Heart left ventricle (tissue), 16 donors: ENCODE measurements around the gene TDRD1. TPM values are rescaled to one million over a fixed set of nuclear protein-coding genes. Genes with fewer than 3 reads are reported as not detected.
A peak's percentile ranks its signal among the peaks of the same experiment; 100 is the strongest.

ENCODE experiments used
- ATAC-seq, 4 donors: fragments of 200-7000 bp; cut with Tn5 transposase; one replicate each; pipeline ENCODE4 v1.9.1; 2020 to 2022; ENCODE audit warnings: moderate library complexity in 4 of 4, mild to moderate bottlenecking in 3 of 4, moderate number of reproducible peaks in 1 of 4
- DNase-seq, 5 donors: peaks; one replicate each; pipeline ENCODE4 v3.0.0-alpha.2; 2020
- H3K27ac ChIP-seq, 12 donors: fragments of 200-600 bp; sonication (generic) in 4 of 12; one replicate each; pipeline versions ENCODE4 v1.5.0 to v1.8.0; 2016 to 2022; ENCODE audit warnings: mild to moderate bottlenecking in 2 of 12
- H3K27me3 ChIP-seq, 9 donors: fragments of 200-600 bp; sonication (generic) in 2 of 9; one replicate each; pipeline versions ENCODE4 v1.5.1 to v1.8.0; 2016 to 2022; ENCODE audit warnings: mild to moderate bottlenecking in 3 of 9
- H3K36me3 ChIP-seq, 9 donors: fragments of 200-600 bp; sonication (generic) in 2 of 9; one replicate each; pipeline versions ENCODE4 v1.5.0 to v1.8.0; 2018 to 2022; ENCODE audit warnings: mild to moderate bottlenecking in 2 of 9
- H3K4me1 ChIP-seq, 12 donors: fragments of 200-600 bp; sonication (generic) in 4 of 12; one replicate each; pipeline versions ENCODE4 v1.5.0 to v1.8.0; 2016 to 2022; ENCODE audit warnings: mild to moderate bottlenecking in 3 of 12
- H3K4me3 ChIP-seq, 12 donors: fragments of 200-600 bp; sonication (generic) in 4 of 12; one replicate each; pipeline versions ENCODE4 v1.5.0 to v1.8.0; 2017 to 2022; ENCODE audit warnings: mild to moderate bottlenecking in 9 of 12, moderate library complexity in 4 of 12
- H3K9me3 ChIP-seq, 12 donors: fragments of 200-600 bp; sonication (generic) in 4 of 12; one replicate each; pipeline versions ENCODE4 v1.5.0 to v1.8.0; 2016 to 2022; ENCODE audit warnings: mild to moderate bottlenecking in 1 of 12
- POLR2A ChIP-seq, 2 donors: fragments of 450-650 bp; IDR thresholded peaks; one replicate each; pipeline ENCODE4 v1.6.1; 2017; ENCODE audit warnings: antibody characterized with exemption in 2 of 2, mild to moderate bottlenecking in 2 of 2, moderate library complexity in 2 of 2
- WGBS, 4 donors: extraction: QIAGEN DNeasy Blood & Tissue Kit in 2 of 4; methylation state at CpG; one replicate each; pipeline versions ENCODE4 v1.1.5 to v1.1.7; 2013 to 2018; 5-methylcytosine and 5-hydroxymethylcytosine counted together
- intact Hi-C, 10 donors: fragments of 100-400 bp; cut with DNase I; formaldehyde crosslinking; loops; one replicate each; pipeline versions ENCODE4 v1.11.1 to v1.14.2; 2022
- polyA plus RNA-seq, 2 donors: library from polyadenylated mRNA; stranded (reverse); fragments of 200-250 nt; gene quantifications; one replicate each; pipeline ENCODE4 v1.2.3, GENCODE V29; 2013
- total RNA-seq, 9 donors: library from RNA; depleted of rRNA in 2 of 9; stranded (reverse); fragments of >200 nt in 2 of 9; fragmentation: NEBNext Ultra II Directional in 3 of 9; extraction: Animal tissue kit (Norgen Biotek cat#: 25700) in 3 of 9; gene quantifications; one replicate each; pipeline versions ENCODE4 v1.1.0 to v1.2.4, GENCODE V29; 2016 to 2023
- TF ChIP-seq, protein P1 (sequence below), 12 donors: fragments of 200-600 bp; sonication (generic) in 4 of 12; IDR thresholded peaks; one replicate each; pipeline versions ENCODE4 v1.5.0 to v1.8.0; 2018 to 2022; ENCODE audit warnings: antibody characterized with exemption in 12 of 12, mild to moderate bottlenecking in 5 of 12
- donor health status: ischemic (EF 13 %, LVEDD 7.1; RV severe dilation, severe dysfunction).
- donor health status: healthy with polysubstance abuse.
- donor health status: DM: no; HTN: yes; CAD: no.
- donor health status: DM: no; HTN: no; CAD: no.
- donor health status: ischemic (EF 25% LVEDD 6.9; RV normal size, moderate dysfunction).
- donor health status: ischemic (EF 25% LVEDD 5.7; RV mildly dilated, moderate dysfunction).
- donor health status: healthy.
- donor health status: DM: yes; HTN: yes; CAD: no.
- donor health status: ischemic (EF 35%, LVEDD 5.7; RV mildly dilated, moderate dysfunction).
- donor health status: nonischemic (EF 11% LVEDD 7.7; RV severe dilation, severe dysfunction).
- donor health status: DM: yes; HTN: yes; CAD: no.
- donor health status: PGD.
- donor health status: ischemic (EF 29% LVEDD 5.4; RV normal size, mild dysfunction).
- donor health status: nonischemic (EF 23%, LVEDD 6.1; RV moderate dilation, normal function).

The TDRD1 gene
- total and polyA plus RNA-seq, 11 donors: 0.08 to 3.8 (median 1.8) TPM

DNA sequence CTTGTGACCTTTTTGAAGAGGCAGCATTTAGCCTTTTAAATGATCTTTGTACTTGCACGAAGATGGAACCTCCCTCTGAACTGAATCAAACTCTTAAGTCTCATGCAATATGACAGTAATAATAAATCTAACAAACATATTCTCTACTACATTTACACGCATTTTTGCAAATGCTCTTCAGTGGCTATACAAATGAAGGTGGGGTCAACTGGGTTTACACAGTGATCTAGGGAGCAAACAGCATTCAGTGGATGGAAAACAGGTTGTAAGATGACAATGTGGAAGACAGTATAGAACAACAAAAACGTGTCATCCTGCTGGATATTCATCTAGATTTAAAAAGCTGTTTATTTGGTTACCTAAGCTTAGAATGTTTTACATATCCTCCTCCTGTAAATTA is 12.7 kb upstream of the TDRD1 start:
- 59 to 71% (median 68%) methylated on average over 3 of the region's 3 CpGs for WGBS, 4 donors
- Histone ChIP-seq H3K4me3 (no peak overlapping the region), H3K4me1 (peaks cover 0 to 31% (median 13%) of the 10 kb centered on the region in 12 donors), H3K36me3 (peaks cover 0 to 14% (median 10%) of the 10 kb centered on the region in 9 donors), H3K9me3 (peaks cover 0 to 20% (median 4%) of the 10 kb centered on the region in 12 donors), H3K27ac (peak overlapping the region in 1 of 12 donors; percentile 2), H3K27me3 (no peaks in the 10 kb centered on the region)
- intact Hi-C loops: no loop called here
- ATAC-seq (no peak), DNase-seq (no peak)
- TF ChIP-seq, protein P1, sequence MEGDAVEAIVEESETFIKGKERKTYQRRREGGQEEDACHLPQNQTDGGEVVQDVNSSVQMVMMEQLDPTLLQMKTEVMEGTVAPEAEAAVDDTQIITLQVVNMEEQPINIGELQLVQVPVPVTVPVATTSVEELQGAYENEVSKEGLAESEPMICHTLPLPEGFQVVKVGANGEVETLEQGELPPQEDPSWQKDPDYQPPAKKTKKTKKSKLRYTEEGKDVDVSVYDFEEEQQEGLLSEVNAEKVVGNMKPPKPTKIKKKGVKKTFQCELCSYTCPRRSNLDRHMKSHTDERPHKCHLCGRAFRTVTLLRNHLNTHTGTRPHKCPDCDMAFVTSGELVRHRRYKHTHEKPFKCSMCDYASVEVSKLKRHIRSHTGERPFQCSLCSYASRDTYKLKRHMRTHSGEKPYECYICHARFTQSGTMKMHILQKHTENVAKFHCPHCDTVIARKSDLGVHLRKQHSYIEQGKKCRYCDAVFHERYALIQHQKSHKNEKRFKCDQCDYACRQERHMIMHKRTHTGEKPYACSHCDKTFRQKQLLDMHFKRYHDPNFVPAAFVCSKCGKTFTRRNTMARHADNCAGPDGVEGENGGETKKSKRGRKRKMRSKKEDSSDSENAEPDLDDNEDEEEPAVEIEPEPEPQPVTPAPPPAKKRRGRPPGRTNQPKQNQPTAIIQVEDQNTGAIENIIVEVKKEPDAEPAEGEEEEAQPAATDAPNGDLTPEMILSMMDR (IDR thresholded peaks at IDR 0.05): no peak
- TF ChIP-seq POLR2A (IDR thresholded peaks at IDR 0.05): no peak

DNA sequence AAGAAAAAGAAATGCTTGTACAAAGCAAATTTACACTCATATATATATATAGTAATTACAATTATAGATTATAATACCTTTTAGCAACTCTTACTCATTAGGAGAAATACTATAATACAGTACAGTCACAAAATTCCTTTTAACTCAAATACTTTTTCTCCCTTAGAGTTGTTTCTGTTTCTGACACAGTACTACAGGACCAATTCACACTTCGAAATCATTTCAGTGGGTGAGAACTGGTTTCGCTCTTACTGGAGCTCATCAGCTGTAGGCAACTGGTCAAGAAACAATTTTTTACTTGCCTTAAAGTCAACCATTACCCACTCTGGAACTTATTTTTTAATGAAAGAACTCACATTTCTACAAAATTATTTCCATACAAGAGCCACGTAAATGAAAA is 11.2 kb upstream of the TDRD1 start:
- H3K27me3 ChIP-seq: no peaks in the 10 kb centered on the region
- ATAC-seq (no peak), DNase-seq (no peak)
- WGBS, 4 donors: 92 to 95% (median 93%) methylated on average over 3 of the region's 3 CpGs
- no peak overlapping the region for H3K27ac ChIP-seq
- no peak for TF ChIP-seq POLR2A (IDR thresholded peaks at IDR 0.05)
- TF ChIP-seq, protein P1 (IDR thresholded peaks at IDR 0.05): no peak
- H3K36me3 ChIP-seq: peaks cover 0 to 4% (median 0%) of the 10 kb centered on the region in 9 donors
- intact Hi-C loops: no loop called here
- H3K9me3 ChIP-seq: peaks cover 0 to 20% (median 4%) of the 10 kb centered on the region in 12 donors
- no peak overlapping the region for H3K4me3 ChIP-seq
- H3K4me1 ChIP-seq: peaks cover 0 to 41% (median 17%) of the 10 kb centered on the region in 12 donors

DNA sequence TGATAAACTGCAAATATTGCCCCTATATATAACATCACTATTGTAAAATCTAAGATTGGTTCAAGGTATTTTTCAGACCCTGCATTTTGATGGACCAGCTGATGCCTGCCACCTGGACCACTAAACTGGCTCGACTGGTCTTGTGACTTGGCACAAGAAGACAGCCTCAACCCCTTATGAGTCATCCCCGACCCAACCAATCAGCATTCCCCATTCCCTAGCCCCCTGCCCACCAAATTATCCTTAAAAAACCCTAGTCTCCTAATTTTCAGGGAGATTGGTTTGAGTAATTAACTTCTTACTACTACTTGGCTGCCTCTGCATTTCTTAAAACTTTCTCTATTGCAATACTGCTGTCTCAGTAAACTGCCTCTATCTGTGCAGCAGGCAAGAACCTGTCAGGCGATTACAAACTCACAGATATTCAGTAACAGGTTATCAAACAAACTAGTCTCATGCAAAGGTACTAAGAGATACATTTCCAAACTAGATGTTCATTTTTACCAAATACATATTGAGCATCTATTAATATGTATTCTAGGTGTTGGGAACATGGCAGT is 10.6 kb upstream of the TDRD1 start:
- H3K9me3 ChIP-seq: peaks cover 0 to 20% (median 4%) of the 10 kb centered on the region in 12 donors

DNA sequence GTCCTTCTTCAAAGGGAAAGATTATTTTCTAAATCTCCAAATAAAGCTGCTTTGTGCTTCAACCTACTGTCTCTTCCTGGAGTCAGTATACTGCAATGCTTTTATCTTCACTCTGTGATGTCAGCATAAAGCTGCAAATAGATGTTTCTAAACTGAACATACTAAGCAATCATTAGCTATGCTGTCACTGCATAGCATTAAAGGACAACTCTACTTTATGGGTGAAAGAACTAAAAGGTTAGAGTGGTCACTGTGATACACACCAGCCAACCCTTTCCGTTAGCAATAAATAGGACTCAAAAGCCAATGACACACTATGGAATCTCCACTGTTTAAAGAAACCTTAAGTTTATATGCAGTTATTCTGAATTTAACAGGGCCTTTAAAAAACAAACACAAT is 6.9 kb upstream of the TDRD1 start:
- Histone ChIP-seq H3K27me3 (no peaks in the 10 kb centered on the region), H3K4me1 (peaks cover 0 to 33% (median 9%) of the 10 kb centered on the region in 12 donors), H3K4me3 (peak overlapping the region in 11 of 12 donors; percentile 67 to 97 (median 89)), H3K36me3 (peaks cover 0 to 2% (median 0%) of the 10 kb centered on the region in 9 donors), H3K9me3 (peaks cover 0 to 20% (median 4%) of the 10 kb centered on the region in 12 donors), H3K27ac (peak overlapping the region in 10 of 12 donors; percentile 13 to 96 (median 93))
- TF ChIP-seq POLR2A (IDR thresholded peaks at IDR 0.05): no peak
- TF ChIP-seq, protein P1 (IDR thresholded peaks at IDR 0.05): no peak
- WGBS, 4 donors: 17 to 30% (median 26%) methylated on average over 1 of the region's 1 CpG
- ATAC-seq: peak in 3 of 4 donors; percentile 16 to 41 (median 23)
- intact Hi-C loops: no loop called here
- no peak for DNase-seq

More for the DNA sequence above, 10.6 kb upstream of the TDRD1 start:
- H3K4me3 ChIP-seq: no peak overlapping the region
- TF ChIP-seq, protein P1 (IDR thresholded peaks at IDR 0.05): no peak
- no peak for TF ChIP-seq POLR2A (IDR thresholded peaks at IDR 0.05)
- H3K4me1 ChIP-seq: peaks cover 0 to 39% (median 13%) of the 10 kb centered on the region in 12 donors
- H3K36me3 ChIP-seq: peaks cover 0 to 4% (median 0%) of the 10 kb centered on the region in 9 donors
- no peak for ATAC-seq
- no peak for DNase-seq
- intact Hi-C loops: no loop called here
- WGBS, 4 donors: 95 to 98% (median 97%) methylated on average over 3 of the region's 3 CpGs
- no peak overlapping the region for H3K27ac ChIP-seq
- no peaks in the 10 kb centered on the region for H3K27me3 ChIP-seq
